ENCODE data around the gene SH2D1A.
"Not testable (repeated sequence)": the region's sequence is repeated elsewhere in the genome, so short reads cannot be mapped to it uniquely, and the experiment has no call there.

DNA sequence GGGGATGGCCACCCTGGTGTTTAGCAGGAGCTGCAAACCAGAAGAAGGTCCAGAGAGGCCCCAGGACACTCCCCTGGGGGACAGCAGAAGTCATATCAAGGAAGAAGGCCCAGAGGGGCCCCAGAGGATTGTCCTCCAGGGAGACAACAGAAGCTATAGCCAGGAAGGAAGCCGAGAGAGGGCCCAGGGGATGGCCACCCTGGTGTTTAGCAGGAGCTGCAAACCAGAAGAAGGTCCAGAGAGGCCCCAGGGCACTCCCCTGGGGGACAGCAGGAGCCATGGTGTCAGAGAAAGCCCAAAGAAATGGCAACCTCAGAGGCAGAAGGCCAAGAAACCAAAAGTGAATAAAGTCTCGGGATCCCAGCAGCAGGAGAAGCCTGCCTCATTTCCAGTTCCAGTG, 11.8 kb upstream of the SH2D1A start:
- TF ChIP-seq EZH2 (IDR thresholded peaks at IDR 0.05; ENCODE audit: insufficient read depth, poor library complexity, severe bottlenecking); EZH2phosphoT487 (IDR thresholded peaks at IDR 0.05; ENCODE audit: insufficient read depth, low read depth): not testable (repeated sequence)

Data from GM23248 (cell line).